ACC112 (cell line): Measurements from ENCODE around the gene PODN.

ENCODE experiments used
- H2AFZ ChIP-seq: fragments of 200-600 bp; sonication (generic); one replicate; pipeline ENCODE4 v1.6.0; 2017; ENCODE audit warnings: antibody characterized with exemption, low read length; ENCODE audit not compliant: unreplicated experiment
- H3K27ac ChIP-seq: fragments of 200-600 bp; sonication (generic); 2 replicates; pipeline ENCODE4 v1.5.1; 2014; ENCODE audit warnings: low read depth, mild to moderate bottlenecking, antibody characterized with exemption, low read length, moderate library complexity
- H3K27me3 ChIP-seq: fragments of 200-600 bp; sonication (generic); 2 replicates; pipeline ENCODE4 v1.6.1; 2014; ENCODE audit warnings: mild to moderate bottlenecking, antibody characterized with exemption, low read length, moderate library complexity, mixed read lengths; ENCODE audit not compliant: insufficient read depth
- H3K36me3 ChIP-seq: fragments of 200-600 bp; sonication (generic); 2 replicates; pipeline ENCODE4 v1.6.1; 2016; ENCODE audit warnings: mild to moderate bottlenecking, antibody characterized with exemption, low read length, moderate library complexity, mixed read lengths; ENCODE audit not compliant: insufficient read depth
- H3K4me1 ChIP-seq: fragments of 200-600 bp; sonication (generic); one replicate; pipeline ENCODE4 v1.6.1; 2016; ENCODE audit warnings: low read length, mixed read lengths; ENCODE audit not compliant: insufficient read depth, unreplicated experiment, control insufficient read depth
- H3K4me3 ChIP-seq: fragments of 200-600 bp; sonication (generic); 2 replicates; pipeline ENCODE4 v1.5.1; 2014; ENCODE audit warnings: mild to moderate bottlenecking, low read depth, low read length
- H3K79me2 ChIP-seq: fragments of 200-600 bp; sonication (generic); one replicate; pipeline ENCODE4 v1.6.0; 2016; ENCODE audit warnings: low read length; ENCODE audit not compliant: control insufficient read depth, unreplicated experiment, insufficient read depth

PODN gene

GRCh38 chr1:53110370-53111072, 48.5 kb downstream of the PODN start:
- no peaks in the 10 kb centered on the region for H3K36me3 ChIP-seq
- no peak overlapping the region for H3K27ac ChIP-seq
- H3K4me3 ChIP-seq: no peak overlapping the region
- H3K27me3 ChIP-seq: no peaks in the 10 kb centered on the region
- H3K79me2 ChIP-seq: no peaks in the 10 kb centered on the region
- H3K4me1 ChIP-seq: no peaks in the 10 kb centered on the region
- no peak overlapping the region for H2AFZ ChIP-seq

DNA sequence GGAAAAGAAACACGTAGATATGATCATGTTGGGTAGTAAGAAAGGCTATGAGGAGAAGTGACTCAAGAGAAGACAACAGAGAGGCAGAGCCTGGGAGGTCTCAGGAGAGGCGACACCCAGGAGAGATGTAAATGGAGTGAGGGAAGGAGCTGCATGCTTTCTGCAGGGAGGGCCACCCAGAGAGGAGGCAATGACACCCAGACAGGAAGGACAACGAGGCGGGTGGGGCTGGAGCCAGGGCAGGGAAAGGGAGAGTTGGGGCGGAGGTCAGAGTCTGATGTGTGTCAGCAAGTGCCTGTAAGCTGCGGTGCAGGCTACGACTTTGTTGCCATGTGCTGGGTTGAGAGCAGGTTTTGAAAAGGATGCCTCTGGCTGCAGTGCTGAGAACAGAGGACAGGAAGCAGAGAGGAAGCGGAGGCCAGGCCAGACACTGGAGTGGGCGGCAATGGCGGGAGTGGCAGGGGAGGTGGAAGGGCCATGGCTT, 49.1 kb downstream of the PODN start:
- no peak overlapping the region for H3K4me3 ChIP-seq
- H2AFZ ChIP-seq: no peak overlapping the region
- no peaks in the 10 kb centered on the region for H3K36me3 ChIP-seq
- H3K27ac ChIP-seq: no peak overlapping the region
- no peaks in the 10 kb centered on the region for H3K4me1 ChIP-seq
- H3K27me3 ChIP-seq: no peaks in the 10 kb centered on the region
- H3K79me2 ChIP-seq: no peaks in the 10 kb centered on the region

DNA sequence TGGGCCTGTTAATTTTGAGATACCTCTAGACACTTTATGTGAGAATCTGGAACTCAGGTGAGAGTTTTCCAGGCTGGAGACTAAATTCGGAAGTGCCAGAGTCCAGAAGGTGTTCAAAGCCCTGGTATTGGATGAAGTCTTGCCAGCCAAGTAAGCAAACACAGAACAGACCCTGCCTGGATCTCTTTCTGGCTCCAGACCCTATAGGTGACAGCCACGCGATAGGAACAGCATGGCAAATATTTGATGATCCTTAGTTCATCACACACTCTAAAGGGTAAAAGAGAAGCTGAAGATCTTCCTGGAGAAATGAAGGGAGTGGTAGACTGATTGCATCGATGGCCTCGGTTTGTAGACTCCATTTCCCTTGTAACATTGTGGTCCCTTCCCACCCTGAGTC, 49.7 kb downstream of the PODN start:
- Histone ChIP-seq H3K79me2 (no peaks in the 10 kb centered on the region), H2AFZ (no peak overlapping the region), H3K4me1 (no peaks in the 10 kb centered on the region), H3K36me3 (no peaks in the 10 kb centered on the region), H3K27ac (peak overlapping the region; percentile 20; the same call in 1 of the 2 replicates), H3K27me3 (no peaks in the 10 kb centered on the region), H3K4me3 (no peak overlapping the region)

DNA sequence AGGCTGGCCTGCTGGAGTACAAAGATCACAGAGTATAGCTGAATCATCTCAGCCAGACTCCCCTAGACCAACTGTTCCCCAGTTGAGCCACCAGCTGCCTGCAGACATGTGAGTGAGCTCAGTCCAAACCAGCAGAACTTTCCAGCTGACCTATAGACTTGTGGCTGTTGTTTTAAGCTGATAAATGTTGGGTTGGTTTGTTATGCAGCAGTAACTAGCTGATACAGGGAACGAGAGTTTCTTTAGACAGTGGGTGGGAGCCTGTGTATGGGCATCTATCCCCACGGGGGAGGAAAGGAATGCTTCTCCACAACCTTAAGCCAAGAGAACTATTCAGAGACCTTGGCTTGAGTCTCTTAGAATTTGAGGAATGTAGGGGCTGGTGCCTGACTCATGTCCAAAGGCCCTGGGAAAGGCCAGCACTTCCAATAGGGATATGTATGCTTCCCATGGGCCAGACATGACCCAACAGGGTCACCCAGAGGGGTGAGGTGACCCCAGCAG, 50.3 kb downstream of the PODN start:
- Histone ChIP-seq H3K4me3 (no peak overlapping the region), H3K79me2 (no peaks in the 10 kb centered on the region), H3K4me1 (no peaks in the 10 kb centered on the region), H3K27me3 (no peaks in the 10 kb centered on the region), H3K27ac (peak overlapping the region; percentile 54), H3K36me3 (no peaks in the 10 kb centered on the region), H2AFZ (no peak overlapping the region)

DNA sequence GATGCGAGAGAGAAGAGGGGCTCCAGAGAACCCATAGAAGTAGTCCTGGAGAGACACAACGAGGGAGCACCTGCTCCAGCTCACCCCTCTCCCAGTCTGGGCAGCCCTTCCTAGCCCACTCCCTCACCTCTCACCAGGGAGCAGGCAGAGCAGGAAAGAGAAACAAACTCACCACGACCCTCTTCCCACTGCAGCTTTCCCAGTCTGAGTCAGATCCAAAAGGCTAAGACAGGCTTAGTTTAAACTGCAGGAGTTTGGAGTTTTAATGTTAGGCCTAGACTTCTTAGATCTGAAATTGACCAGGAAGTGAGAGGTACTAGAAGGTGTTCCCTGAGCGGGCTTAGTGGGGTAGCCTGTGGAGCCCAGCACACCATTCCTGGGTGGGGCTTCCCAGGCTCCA, 50.8 kb downstream of the PODN start:
- Histone ChIP-seq H2AFZ (no peak overlapping the region), H3K4me3 (no peak overlapping the region), H3K27me3 (no peaks in the 10 kb centered on the region), H3K36me3 (no peaks in the 10 kb centered on the region), H3K79me2 (no peaks in the 10 kb centered on the region), H3K4me1 (no peaks in the 10 kb centered on the region), H3K27ac (peak overlapping the region; percentile 54)

DNA sequence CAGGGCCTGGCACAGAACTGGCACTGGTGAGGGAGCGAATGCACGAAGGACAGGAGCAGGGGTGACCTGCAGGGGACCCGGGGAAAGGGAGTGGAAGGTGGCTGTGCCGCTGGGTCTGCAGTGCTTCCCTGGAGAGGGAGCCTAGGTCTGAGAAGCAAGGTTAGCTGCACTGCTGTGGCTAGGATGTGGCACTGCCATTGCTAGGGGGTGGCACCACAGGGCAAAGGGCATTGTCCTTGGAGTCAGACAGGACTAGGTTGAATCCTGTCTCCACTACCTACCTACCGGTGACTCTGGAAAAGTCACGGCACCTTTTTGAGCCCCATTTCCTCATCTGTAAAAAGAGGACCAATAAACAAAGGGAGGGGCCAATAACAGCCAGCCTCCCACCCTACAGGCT, 52.1 kb downstream of the PODN start:
- Histone ChIP-seq H3K27ac (no peak overlapping the region), H3K36me3 (no peaks in the 10 kb centered on the region), H2AFZ (no peak overlapping the region), H3K79me2 (no peaks in the 10 kb centered on the region), H3K4me1 (no peaks in the 10 kb centered on the region), H3K27me3 (no peaks in the 10 kb centered on the region), H3K4me3 (no peak overlapping the region)

GRCh38 chr1:53114581-53115400, 52.8 kb downstream of the PODN start:
- H2AFZ ChIP-seq: no peak overlapping the region
- H3K27ac ChIP-seq: no peak overlapping the region
- H3K4me1 ChIP-seq: no peaks in the 10 kb centered on the region
- no peaks in the 10 kb centered on the region for H3K27me3 ChIP-seq
- no peak overlapping the region for H3K4me3 ChIP-seq
- no peaks in the 10 kb centered on the region for H3K36me3 ChIP-seq
- H3K79me2 ChIP-seq: no peaks in the 10 kb centered on the region

DNA sequence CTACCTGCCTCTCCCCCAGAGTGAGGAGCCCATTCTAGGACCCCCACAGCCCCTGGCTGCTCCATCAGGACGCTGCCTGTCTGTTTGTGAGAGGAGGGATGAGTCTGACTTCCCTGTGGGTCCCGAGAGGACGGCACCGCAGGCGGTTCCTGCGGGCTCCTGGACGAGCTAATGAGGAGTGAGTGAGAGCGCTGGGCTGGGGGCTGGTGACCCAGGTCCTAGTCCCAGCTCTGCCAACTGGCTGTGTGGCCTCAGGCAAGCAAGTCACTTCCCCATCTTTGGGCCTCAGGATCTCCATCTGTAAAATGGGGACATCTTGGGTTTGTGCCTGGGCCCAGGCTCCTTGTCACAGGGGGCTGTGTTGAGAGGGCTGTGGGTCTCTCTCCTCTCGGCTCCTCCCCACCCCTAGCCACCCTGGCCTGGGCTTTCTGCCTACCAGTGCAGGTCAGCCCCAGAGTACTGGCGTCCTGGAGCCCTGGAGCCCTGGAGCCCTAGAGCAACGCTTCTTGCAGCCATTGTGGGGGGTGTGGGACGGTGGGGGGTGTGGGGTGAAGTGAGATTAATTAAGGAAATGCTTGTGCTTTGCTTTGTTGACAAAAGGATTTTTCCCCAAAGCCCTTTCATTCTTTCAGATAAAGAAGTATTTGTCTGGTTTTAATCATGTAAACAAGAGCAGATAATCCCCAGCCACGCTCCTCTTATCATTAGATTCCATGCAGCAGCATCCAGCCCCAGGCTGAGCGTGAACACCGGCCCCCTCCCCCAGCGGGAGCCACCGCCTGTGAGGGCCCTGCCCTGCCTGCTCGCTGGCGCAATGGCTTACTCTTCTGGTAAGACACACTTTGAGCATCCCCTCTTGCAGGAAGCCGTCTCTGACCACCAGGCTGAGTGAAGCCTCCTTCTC, 53.6 kb downstream of the PODN start:
- no peaks in the 10 kb centered on the region for H3K4me1 ChIP-seq
- no peak overlapping the region for H3K27ac ChIP-seq
- no peaks in the 10 kb centered on the region for H3K36me3 ChIP-seq
- H3K79me2 ChIP-seq: no peaks in the 10 kb centered on the region
- H3K27me3 ChIP-seq: no peaks in the 10 kb centered on the region
- no peak overlapping the region for H3K4me3 ChIP-seq
- no peak overlapping the region for H2AFZ ChIP-seq

- no peaks in the 10 kb centered on the region for H3K27me3 ChIP-seq
- no peak overlapping the region for H2AFZ ChIP-seq
- no peaks in the 10 kb centered on the region for H3K36me3 ChIP-seq
- no peaks in the 10 kb centered on the region for H3K79me2 ChIP-seq
- no peak overlapping the region for H3K27ac ChIP-seq
- H3K4me3 ChIP-seq: no peak overlapping the region
- H3K4me1 ChIP-seq: no peaks in the 10 kb centered on the region
Observed at GRCh38 chr1:53116307-53116810, 54.3 kb downstream of the PODN start.

- no peaks in the 10 kb centered on the region for H3K36me3 ChIP-seq
- no peak overlapping the region for H2AFZ ChIP-seq
- no peaks in the 10 kb centered on the region for H3K79me2 ChIP-seq
- H3K4me3 ChIP-seq: no peak overlapping the region
- no peaks in the 10 kb centered on the region for H3K27me3 ChIP-seq
- peaks cover 6% of the 10 kb centered on the region for H3K4me1 ChIP-seq
- no peak overlapping the region for H3K27ac ChIP-seq
Observed at GRCh38 chr1:53116933-53117600, 55.1 kb downstream of the PODN start.
